Thyroid gland (tissue), 4 donors: Measurements from ENCODE around the gene RASL12.

Experiments
- CTCF ChIP-seq, 6 experiments: fragments of 200-600 bp in 3 of 6; fragments of 450-650 bp in 3 of 6; sonication (generic) in 3 of 6; IDR thresholded peaks; one replicate each; pipeline ENCODE4 v1.5.1; 2016 to 2019; ENCODE audit warnings: antibody characterized with exemption in 6 of 6, mild to moderate bottlenecking in 2 of 6, inconsistent platforms in 1 of 6, moderate library complexity in 1 of 6
- POLR2A ChIP-seq, 2 donors: fragments of 450-650 bp; IDR thresholded peaks; one replicate each; pipeline ENCODE4 v1.6.1; 2017; ENCODE audit warnings: antibody characterized with exemption in 2 of 2, mild to moderate bottlenecking in 2 of 2, moderate library complexity in 1 of 2

GRCh38 chr15:65037309-65037708 lies 30.5 kb downstream of the RASL12 start:
- TF ChIP-seq POLR2A (IDR thresholded peaks at IDR 0.05) (no peak), CTCF (IDR thresholded peaks at IDR 0.05) (no peak)
